Measurements from ENCODE around the gene RTP2. TPM values are rescaled to one million over a fixed set of nuclear protein-coding genes. Genes with fewer than 3 reads are reported as not detected.
A peak's percentile ranks its signal among the peaks of the same experiment; 100 is the strongest.
"Not testable (repeated sequence)": the region's sequence is repeated elsewhere in the genome, so short reads cannot be mapped to it uniquely, and the experiment has no call there.

Gene RTP2
- total RNA-seq, 1 donor from 2014 or later, result not detected

DNA sequence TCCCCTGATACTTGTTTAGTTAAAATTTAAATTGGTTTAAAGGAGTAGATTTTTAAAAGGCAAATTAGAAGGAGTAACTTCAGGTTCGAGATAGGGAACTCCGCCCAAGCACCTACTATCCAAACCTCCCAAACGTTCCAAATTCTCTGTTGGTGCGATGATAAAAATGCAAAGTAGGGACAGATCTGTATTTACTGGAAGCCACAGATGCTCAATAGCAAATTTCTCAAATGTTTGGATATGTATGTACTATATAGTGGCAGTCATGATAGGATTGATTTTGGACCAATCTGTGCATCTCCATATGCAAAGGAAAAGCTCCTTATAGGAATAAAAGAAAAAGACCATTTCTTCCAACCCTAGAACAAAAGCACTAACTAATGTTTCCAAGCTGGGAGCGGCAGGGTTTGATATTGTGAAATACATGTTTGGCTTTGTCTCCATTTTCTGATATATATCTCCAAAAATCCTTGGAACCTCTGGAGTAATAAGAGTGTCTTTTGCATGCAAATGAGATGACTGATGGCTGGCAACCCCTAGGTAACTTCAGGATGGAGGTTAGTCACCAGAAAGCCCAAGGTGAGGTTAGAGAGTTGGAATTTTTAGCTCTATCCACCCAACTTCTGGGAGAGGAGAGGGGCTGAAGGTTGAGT is 15.6 kb downstream of the RTP2 start:
- DNase-seq (ENCODE audit: low spot score), result no peak
- intact Hi-C loops (cut with DNase I), result no loop called here

DNA sequence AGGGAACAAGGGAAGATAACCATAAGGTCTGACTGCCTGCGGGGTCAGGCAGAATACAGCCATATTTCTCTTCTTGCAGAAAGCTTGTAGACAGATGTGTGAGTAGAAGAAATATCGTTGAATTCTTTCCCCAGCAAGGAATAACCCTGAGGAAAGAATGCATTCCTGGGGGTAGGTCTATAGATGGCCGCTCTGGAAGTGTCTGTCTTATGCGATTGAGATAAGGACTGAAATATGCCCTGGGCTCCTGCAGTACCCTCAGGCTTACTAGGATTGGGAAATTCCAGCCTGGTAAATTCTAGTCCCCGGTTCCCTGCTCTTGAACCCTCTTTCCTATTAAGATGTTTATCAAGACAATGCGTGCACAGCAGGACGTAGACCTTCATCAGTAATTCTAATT is 16.4 kb downstream of the RTP2 start:
- intact Hi-C loops (cut with DNase I), result no loop called here
- DNase-seq (ENCODE audit: low spot score), result no peak

DNA sequence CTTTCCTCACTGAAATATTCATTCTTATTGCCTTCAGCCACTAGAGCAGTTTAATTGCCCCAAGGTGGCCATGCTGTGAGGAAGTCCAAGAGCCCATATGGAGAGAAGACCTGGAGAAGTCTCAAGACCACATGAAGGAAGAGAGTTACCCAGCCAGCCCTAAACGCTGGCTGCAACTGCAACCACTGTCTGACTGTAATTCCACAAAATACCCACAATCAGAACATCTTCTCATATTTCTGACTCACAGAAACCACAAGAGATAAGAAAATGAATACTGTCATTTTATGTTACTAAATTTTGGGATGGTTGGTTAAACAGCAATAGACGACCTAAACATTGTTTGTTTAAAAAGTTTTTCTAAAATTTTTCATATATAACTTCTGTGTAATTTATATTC is 17.5 kb downstream of the RTP2 start:
- intact Hi-C loops (cut with DNase I), result no loop called here
- DNase-seq (ENCODE audit: low spot score), result no peak

GRCh38 chr3:187684444-187684843 is 17.9 kb downstream of the RTP2 start:
- intact Hi-C loops (cut with DNase I), result no loop called here
- no peak for DNase-seq (ENCODE audit: low spot score)

DNA sequence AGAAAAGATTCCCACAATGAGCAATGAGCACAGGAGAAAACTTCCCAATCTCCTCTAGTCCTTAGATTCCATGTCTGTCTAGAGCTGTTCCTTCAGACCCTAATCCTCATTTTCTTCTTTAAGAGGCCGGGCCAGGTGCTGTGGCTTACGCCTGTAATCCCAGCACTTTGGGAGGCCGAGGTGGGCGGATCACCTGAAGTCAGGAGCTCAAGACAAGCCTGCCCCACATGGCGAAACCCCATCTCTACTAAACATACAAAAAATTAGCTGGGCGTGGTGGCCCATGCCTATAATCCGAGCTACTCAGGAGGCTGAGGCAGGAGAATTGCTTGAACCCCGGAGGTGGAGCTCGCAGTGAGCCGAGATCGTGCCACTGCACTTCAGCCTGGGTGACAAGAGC is 20.6 kb downstream of the RTP2 start:
- DNase-seq (ENCODE audit: low spot score); intact Hi-C loops (cut with DNase I): not testable (repeated sequence)

- intact Hi-C loops (cut with DNase I), result loop anchor here (1.0 to 5.0 kb wide), 4 partner anchors 35 to 461 kb away; no protein-coding TSS in a partner anchor
- peak; percentile 86 for DNase-seq (ENCODE audit: low spot score)
These were observed 22.5 kb downstream of the RTP2 start for GRCh38 chr3:187679638-187680396.

DNA sequence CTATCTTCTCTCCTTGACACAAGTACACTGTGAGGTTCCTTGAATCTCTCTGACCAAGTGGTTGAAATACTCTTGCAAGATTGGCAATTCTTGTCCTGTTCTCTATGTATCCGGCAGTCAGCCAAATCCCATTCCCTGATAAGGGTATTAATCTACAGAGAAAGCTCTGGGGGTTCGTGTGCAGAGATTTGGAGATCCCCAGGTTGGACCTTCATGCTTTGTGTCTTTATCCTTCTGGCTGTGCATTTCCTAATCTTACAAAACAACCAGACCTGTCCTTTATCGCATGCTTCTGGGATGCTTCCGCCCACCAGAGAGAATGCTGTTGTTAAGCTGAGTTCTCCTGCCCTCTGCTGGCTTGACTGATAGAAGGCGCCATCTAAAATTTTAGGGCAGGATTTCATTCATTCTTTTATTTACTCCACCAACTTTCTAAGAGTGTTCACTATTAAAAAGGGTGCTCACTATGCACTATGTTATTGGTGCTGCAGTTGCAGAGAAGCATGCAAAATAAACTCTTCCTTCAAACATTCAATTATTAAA is 23.6 kb downstream of the RTP2 start:
- intact Hi-C loops (cut with DNase I), result loop anchor here (1.0 to 5.0 kb wide), 4 partner anchors 36 to 460 kb away; no protein-coding TSS in a partner anchor
- no peak for DNase-seq (ENCODE audit: low spot score)

GRCh38 chr3:187677604-187678003 is 24.8 kb downstream of the RTP2 start:
- intact Hi-C loops (cut with DNase I), result loop anchor here (2.0 to 5.0 kb wide), 3 partner anchors 37 to 459 kb away; no protein-coding TSS in a partner anchor
- no peak for DNase-seq (ENCODE audit: low spot score)

DNA sequence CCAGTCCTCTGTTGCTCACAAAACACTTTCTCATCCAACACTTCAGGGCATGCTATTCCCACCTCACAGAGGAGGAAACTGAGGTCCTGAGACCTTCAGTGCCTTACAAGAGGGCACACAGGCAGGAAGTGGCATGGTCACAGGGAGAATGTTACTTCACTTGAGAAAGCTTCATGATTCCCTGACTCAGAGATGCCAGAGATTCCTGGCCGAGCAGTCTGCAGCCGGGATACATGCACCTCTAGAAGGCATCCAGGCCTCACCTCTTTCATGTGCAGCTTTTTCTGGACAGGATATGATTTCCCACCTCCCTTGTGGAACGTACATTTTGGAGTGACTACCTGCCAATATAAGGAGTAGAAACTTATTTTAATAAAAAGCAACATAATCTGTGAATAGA is 29.3 kb downstream of the RTP2 start:
- no peak for DNase-seq (ENCODE audit: low spot score)
- intact Hi-C loops (cut with DNase I), result no loop called here

DNA sequence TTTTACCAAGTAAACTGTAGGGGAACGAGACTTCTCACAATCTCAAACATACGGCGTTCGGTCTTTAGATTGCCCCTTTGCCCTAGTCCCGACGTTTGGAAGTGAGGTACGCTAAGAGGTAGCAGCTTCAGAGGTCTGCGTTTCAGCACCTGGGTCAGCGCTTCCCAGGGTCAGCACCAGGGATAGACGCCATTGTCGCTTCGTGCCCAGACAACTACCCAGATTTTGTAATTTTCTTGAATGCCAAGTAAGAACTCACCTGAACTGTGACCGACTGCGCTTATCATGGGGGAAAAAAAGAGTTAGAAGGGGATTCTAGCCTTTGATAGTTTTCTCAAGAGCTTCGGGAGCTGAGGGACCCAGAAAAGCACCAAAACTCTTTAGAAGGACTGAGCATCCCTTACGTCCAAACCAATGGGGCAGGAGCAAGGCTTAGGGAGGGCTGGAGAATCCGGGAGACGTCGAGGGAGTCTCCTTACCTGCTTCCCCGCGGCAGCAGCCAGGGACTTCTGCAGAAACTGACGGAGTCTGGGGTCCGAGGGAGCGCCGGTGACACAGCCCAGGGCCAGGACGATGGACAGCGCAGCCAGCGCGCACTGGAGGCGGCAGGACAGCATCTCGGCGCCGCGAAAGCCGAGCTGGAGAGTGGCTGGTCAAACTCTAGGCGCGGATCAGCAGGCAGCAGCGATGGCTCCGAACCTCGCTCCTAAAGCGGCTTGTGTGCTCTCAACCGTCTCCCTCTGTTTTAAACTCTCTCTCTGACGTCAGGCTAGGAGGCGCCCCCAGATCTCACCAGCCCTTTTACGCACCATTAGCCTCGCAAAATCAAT is 32.5 kb downstream of the RTP2 start, which contains the start of gene SST:
Gene SST, minus strand, starts transcription at position 720 of the 830 bp plus-strand sequence. Its CDS starts 103 bp downstream, at position 617.
- intact Hi-C loops (cut with DNase I), result no loop called here
- no peak for DNase-seq (ENCODE audit: low spot score)

GRCh38 chr3:187667526-187667925 is 34.8 kb downstream of the RTP2 start:
- intact Hi-C loops (cut with DNase I), result no loop called here
- no peak for DNase-seq (ENCODE audit: low spot score)

DNA sequence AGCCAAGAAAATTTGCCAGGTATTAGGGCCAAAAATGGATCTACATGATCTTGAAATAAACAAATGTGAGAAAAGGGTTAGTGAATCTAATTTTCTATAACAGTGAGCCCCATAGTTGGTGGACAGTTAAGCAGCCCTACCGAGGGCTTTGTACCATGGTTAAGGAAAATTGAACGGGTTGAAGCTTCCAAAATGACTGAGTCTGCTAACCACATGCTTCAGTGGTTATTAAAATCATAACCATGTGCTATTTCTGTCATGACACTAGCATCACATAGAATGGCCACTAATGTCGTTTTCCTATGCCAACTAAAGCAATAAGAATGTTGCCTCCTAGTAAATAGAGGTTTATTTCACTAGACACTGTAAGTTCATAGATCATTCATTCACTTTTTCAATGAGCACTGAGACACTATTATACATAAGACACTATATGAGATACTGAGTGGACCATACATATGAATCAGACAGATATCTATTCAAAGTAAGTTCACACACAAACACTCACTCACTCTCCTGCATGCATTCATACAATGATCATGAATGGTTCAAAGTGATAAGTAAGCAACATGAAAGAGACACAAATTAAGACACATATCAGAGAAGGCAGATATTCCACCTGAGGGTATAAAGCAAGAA is 36.5 kb downstream of the RTP2 start:
- intact Hi-C loops (cut with DNase I), result no loop called here
- DNase-seq (ENCODE audit: low spot score), result no peak

GRCh38 chr3:187665010-187665409 is 37.3 kb downstream of the RTP2 start:
- no peak for DNase-seq (ENCODE audit: low spot score)
- intact Hi-C loops (cut with DNase I), result no loop called here

- DNase-seq (ENCODE audit: low spot score), result no peak
- intact Hi-C loops (cut with DNase I), result no loop called here
These were observed 39.4 kb downstream of the RTP2 start for GRCh38 chr3:187662848-187663409.

- no peak for DNase-seq (ENCODE audit: low spot score)
- intact Hi-C loops (cut with DNase I), result no loop called here
These were observed 41.1 kb downstream of the RTP2 start for GRCh38 chr3:187661267-187661666.

- intact Hi-C loops (cut with DNase I), result no loop called here
- DNase-seq (ENCODE audit: low spot score), result no peak
These were observed 51.1 kb downstream of the RTP2 start for GRCh38 chr3:187651282-187651681.
